Midbrain (tissue), 1 donor: ENCODE data around the gene XIAP.
"Not testable (repeated sequence)": the region's sequence is repeated elsewhere in the genome, so short reads cannot be mapped to it uniquely, and the experiment has no call there.

Source experiments
- DNase-seq: peaks from one replicate; lab custom pipeline; 2025; lab: John Stamatoyannopoulos, UW

Gene XIAP

GRCh38 chrX:123859846-123860838 lies at the start of gene XIAP:
Gene XIAP, plus strand, starts transcription at chrX:123860053. Its CDS starts 25,610 bp downstream, at chrX:123885663.
- peak; percentile 77 for DNase-seq

- DNase-seq, result no peak
Observed at GRCh38 chrX:123814343-123814742, 45.5 kb upstream of the XIAP start.

GRCh38 chrX:123814934-123815394 lies 44.9 kb upstream of the XIAP start:
- DNase-seq, result not testable (repeated sequence)

GRCh38 chrX:123817288-123817894 lies 42.5 kb upstream of the XIAP start:
- DNase-seq, result no peak

- no peak for DNase-seq
Observed at GRCh38 chrX:123818243-123818642, 41.6 kb upstream of the XIAP start.

GRCh38 chrX:123822965-123823364 lies 36.9 kb upstream of the XIAP start:
- no peak for DNase-seq

GRCh38 chrX:123830309-123830708 lies 29.5 kb upstream of the XIAP start:
- DNase-seq, result no peak

GRCh38 chrX:123833387-123833786 lies 26.5 kb upstream of the XIAP start:
- DNase-seq, result peak; percentile 36

- no peak for DNase-seq
Observed at GRCh38 chrX:123834116-123834515, 25.7 kb upstream of the XIAP start.

GRCh38 chrX:123835661-123836371 lies 24.0 kb upstream of the XIAP start:
- DNase-seq, result no peak

- DNase-seq, result not testable (repeated sequence)
Observed at GRCh38 chrX:123845129-123845528, 14.7 kb upstream of the XIAP start.

- DNase-seq, result no peak
Observed at GRCh38 chrX:123846577-123847038, 13.2 kb upstream of the XIAP start.

GRCh38 chrX:123847056-123847455 lies 12.8 kb upstream of the XIAP start:
- no peak for DNase-seq

- DNase-seq, result no peak
Observed at GRCh38 chrX:123849096-123849495, 10.8 kb upstream of the XIAP start.

GRCh38 chrX:123849906-123850305 lies 9.9 kb upstream of the XIAP start:
- not testable (repeated sequence) for DNase-seq

- no peak for DNase-seq
Observed at GRCh38 chrX:123851079-123851478, 8.8 kb upstream of the XIAP start.

GRCh38 chrX:123854329-123854728 lies 5.5 kb upstream of the XIAP start:
- no peak for DNase-seq

- DNase-seq, result peak; percentile 77
Observed at GRCh38 chrX:123859409-123859845, 426 bp upstream of the XIAP start.

GRCh38 chrX:123860983-123861382 lies 1.1 kb downstream of the XIAP start:
- no peak for DNase-seq

- DNase-seq, result no peak
Observed at GRCh38 chrX:123869488-123869887, 9.6 kb downstream of the XIAP start.

GRCh38 chrX:123871309-123871708 lies 11.5 kb downstream of the XIAP start:
- DNase-seq, result no peak

GRCh38 chrX:123873956-123874355 lies 14.1 kb downstream of the XIAP start:
- no peak for DNase-seq
